Left ventricle myocardium superior (tissue), 1 donor: ENCODE data around the gene LY6G6F. TPM values are rescaled to one million over a fixed set of nuclear protein-coding genes. Genes with fewer than 3 reads are reported as not detected.

Experiments used
- ATAC-seq: fragments of 200-7000 bp; cut with Tn5 transposase; one replicate; pipeline ENCODE4 v1.9.1; 2020; ENCODE audit warnings: mild to moderate bottlenecking, moderate library complexity
- DNase-seq: peaks from one replicate; pipeline ENCODE4 v3.0.0-alpha.2; 2020
- intact Hi-C: fragments of 100-400 bp; cut with micrococcal nuclease; formaldehyde crosslinking; loops from one replicate; pipeline ENCODE4 v1.11.0; 2022
- total RNA-seq: library from RNA; stranded (reverse); fragmentation: NEBNext Ultra II Directional; extraction: Animal tissue kit (Norgen Biotek cat#: 25700); gene quantifications from one replicate; pipeline ENCODE4 v1.2.1, GENCODE V29; 2021
- donor health status: DM: no; HTN: yes; CAD: no; lungs with severe emphysema.

LY6G6F gene
- total RNA-seq, 1 donor from 2014 or later, result not detected

- intact Hi-C loops, result no loop called here
- no peak for DNase-seq
- ATAC-seq, result no peak
Observed at GRCh38 chr6:31734247-31734820, 27.7 kb downstream of the LY6G6F start.

- intact Hi-C loops, result no loop called here
- ATAC-seq (peak; percentile 3), DNase-seq (peak; percentile 51)
Observed at GRCh38 chr6:31734821-31735406, 28.2 kb downstream of the LY6G6F start.

GRCh38 chr6:31736021-31736767 is 29.5 kb downstream of the LY6G6F start, which contains the start of gene CLIC1:
TSS of gene CLIC1 (minus strand) at chr6:31736530. CDS start at chr6:31736300, 230 bp downstream.
- DNase-seq (peak; percentile 90), ATAC-seq (peak; percentile 70)
- intact Hi-C loops, result no loop called here

GRCh38 chr6:31736768-31737314 is 30.2 kb downstream of the LY6G6F start:
- no peak for ATAC-seq
- DNase-seq, result peak; percentile 37
- intact Hi-C loops, result no loop called here

- intact Hi-C loops, result no loop called here
Observed at GRCh38 chr6:31737315-31737990, 30.8 kb downstream of the LY6G6F start.

GRCh38 chr6:31737991-31738979 is 31.6 kb downstream of the LY6G6F start:
- DNase-seq (no peak), ATAC-seq (no peak)
- intact Hi-C loops, result no loop called here

More at GRCh38 chr6:31737315-31737990, 30.8 kb downstream of the LY6G6F start:
- ATAC-seq, result no peak
- no peak for DNase-seq

- DNase-seq, result peak; percentile 98
- ATAC-seq, result peak; percentile 94
- intact Hi-C loops, result no loop called here
Observed at GRCh38 chr6:31739639-31740396, 33.2 kb downstream of the LY6G6F start, which contains the start of gene MSH5. TSS of gene MSH5 (plus strand) at chr6:31740005. CDS start at chr6:31740467, 462 bp downstream.

GRCh38 chr6:31740397-31741223 is 33.9 kb downstream of the LY6G6F start:
- peak; percentile 1 for ATAC-seq
- DNase-seq, result peak; percentile 49
- intact Hi-C loops, result no loop called here

GRCh38 chr6:31741815-31742214 is 35.1 kb downstream of the LY6G6F start:
- DNase-seq (no peak), ATAC-seq (no peak)
- intact Hi-C loops, result no loop called here

GRCh38 chr6:31742894-31743293 is 36.2 kb downstream of the LY6G6F start:
- DNase-seq, result no peak
- intact Hi-C loops, result no loop called here

GRCh38 chr6:31744422-31744821 is 37.8 kb downstream of the LY6G6F start:
- ATAC-seq, result no peak
- intact Hi-C loops, result no loop called here

More at GRCh38 chr6:31742894-31743293, 36.2 kb downstream of the LY6G6F start:
- ATAC-seq, result no peak

GRCh38 chr6:31749301-31750036 is 42.8 kb downstream of the LY6G6F start:
- no peak for ATAC-seq
- intact Hi-C loops, result no loop called here
- no peak for DNase-seq

More at GRCh38 chr6:31744422-31744821, 37.8 kb downstream of the LY6G6F start:
- no peak for DNase-seq

- DNase-seq, result no peak
- no peak for ATAC-seq
- intact Hi-C loops, result no loop called here
Observed at GRCh38 chr6:31750411-31751022, 43.9 kb downstream of the LY6G6F start.

- no peak for ATAC-seq
- DNase-seq, result no peak
- intact Hi-C loops, result no loop called here
Observed at GRCh38 chr6:31752739-31753319, 46.2 kb downstream of the LY6G6F start.

- ATAC-seq, result no peak
- intact Hi-C loops, result no loop called here
- DNase-seq, result no peak
Observed at GRCh38 chr6:31758281-31758680, 51.6 kb downstream of the LY6G6F start.
